HS-27A (cell line): Measurements from ENCODE around the gene PDZRN4.
"Not testable (repeated sequence)": the region's sequence is repeated elsewhere in the genome, so short reads cannot be mapped to it uniquely, and the experiment has no call there.

Experiments
- DNase-seq: peaks from one replicate; pipeline ENCODE4 v3.0.0-alpha.2; 2012; ENCODE audit warnings: low read depth, missing footprints

Gene PDZRN4

DNA sequence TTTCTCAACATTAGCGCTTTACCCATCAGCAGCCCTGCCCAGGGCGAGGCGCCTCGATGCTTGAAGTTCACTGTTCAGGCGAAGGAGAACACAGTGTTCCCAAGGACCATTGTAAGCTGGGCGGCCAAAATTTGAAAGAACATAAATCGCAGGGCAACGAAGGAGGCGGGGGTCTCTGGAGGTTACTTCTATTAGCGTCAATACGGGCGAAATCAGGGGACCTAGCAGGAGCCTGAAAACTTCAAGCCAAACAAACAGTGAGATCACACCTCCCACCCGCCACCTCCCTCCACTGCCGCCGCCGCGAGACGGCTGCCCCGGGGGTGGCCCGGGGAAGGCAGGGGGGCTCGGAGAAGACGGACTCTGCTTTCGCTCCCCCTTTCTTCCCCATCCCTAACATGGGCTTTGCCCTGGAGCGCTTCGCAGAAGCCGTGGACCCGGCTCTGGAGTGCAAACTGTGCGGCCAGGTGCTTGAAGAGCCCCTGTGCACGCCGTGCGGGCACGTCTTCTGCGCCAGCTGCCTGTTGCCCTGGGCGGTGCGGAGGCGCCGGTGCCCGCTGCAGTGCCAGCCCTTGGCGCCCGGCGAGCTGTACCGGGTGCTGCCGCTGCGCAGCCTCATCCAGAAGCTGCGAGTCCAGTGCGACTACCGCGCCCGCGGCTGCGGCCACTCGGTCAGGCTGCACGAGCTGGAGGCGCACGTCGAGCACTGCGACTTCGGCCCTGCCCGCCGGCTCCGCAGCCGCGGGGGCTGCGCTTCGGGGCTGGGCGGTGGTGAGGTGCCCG is at the start of gene PDZRN4:
PDZRN4 (plus strand) TSS at position 263 of the 783 bp plus-strand sequence.
- no peak for DNase-seq

- DNase-seq, result no peak
Measured at GRCh38 chr12:41140117-41140516, 48.0 kb upstream of the PDZRN4 start.

DNA sequence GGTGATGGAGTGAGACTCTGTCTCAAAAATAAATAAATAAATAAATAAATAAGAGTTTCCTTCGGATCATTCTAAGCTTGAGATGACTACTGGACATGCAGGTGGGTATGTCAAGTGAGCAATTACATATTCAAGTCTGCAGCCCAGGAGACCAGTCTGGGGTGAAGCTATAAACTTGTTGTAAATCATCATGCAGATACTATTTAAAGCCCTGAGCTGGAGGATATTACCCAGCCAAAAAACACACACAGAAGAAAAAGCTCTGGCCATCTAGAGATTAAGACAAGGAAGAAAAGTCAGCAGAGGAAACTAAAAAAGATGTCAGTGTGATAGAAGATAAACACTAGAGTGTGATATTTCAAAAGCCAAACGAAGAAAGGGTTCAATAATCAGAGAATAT is 47.0 kb upstream of the PDZRN4 start:
- DNase-seq, result no peak

- no peak for DNase-seq
Measured at GRCh38 chr12:41142376-41142775, 45.7 kb upstream of the PDZRN4 start.

DNA sequence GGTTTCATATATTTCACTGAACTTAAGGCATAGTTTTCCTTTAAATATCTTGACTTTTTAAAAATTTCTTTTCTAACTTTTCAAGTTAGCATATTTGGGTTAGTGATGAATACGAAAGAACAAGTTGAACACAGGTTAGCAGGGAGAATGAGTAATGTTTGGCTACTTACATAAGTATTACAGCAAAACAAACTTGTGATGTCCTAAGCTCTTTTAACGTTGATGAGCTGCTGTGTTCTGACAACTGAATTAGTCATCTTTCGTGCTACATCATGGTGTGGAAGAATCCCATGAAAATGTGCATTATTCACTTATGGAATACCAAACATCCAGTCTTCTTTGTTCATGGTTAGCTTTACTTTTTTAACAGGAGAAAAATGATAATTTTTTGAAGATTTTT is 36.3 kb upstream of the PDZRN4 start:
- DNase-seq, result no peak

DNA sequence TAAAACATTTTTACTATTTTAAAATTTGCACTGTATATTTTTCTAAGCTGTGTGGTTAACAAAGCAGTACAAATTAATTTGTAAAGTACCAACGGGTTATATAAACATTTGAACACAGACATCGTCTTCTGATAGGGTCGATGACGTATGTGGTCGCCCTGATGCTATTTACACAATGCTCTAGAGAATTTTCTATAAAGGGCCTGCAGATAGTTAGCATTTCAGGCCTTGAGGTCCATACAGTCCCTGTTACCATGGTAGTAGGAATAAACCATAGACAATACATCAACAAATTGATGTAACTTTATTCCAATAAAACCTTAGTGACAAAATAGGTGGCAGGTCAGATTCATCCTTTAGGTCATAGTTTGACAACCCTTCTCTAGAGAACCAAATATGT is 25.7 kb upstream of the PDZRN4 start:
- no peak for DNase-seq

GRCh38 chr12:41167701-41168100 is 20.4 kb upstream of the PDZRN4 start:
- no peak for DNase-seq

GRCh38 chr12:41174602-41175001 is 13.5 kb upstream of the PDZRN4 start:
- no peak for DNase-seq

- DNase-seq, result not testable (repeated sequence)
Measured at GRCh38 chr12:41179507-41179906, 8.6 kb upstream of the PDZRN4 start.

DNA sequence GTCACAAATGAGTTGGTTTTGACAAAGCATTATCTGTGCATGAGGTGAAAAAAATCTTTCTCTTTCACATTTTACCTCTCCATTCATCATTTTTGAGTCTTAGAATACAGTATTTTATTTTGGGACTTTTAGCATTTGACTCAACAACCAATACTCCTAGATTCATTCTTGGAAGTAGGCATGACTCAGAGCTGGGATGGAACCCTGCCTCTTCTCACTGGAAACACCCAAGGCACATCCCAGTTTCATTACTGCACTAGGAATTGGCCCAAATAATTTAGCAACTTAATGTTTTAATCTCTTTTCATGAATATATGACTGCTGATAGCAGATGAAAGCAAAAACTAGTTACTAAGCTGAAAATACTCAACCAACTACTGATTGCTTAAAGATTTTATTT is 3.3 kb upstream of the PDZRN4 start:
- DNase-seq, result no peak

DNA sequence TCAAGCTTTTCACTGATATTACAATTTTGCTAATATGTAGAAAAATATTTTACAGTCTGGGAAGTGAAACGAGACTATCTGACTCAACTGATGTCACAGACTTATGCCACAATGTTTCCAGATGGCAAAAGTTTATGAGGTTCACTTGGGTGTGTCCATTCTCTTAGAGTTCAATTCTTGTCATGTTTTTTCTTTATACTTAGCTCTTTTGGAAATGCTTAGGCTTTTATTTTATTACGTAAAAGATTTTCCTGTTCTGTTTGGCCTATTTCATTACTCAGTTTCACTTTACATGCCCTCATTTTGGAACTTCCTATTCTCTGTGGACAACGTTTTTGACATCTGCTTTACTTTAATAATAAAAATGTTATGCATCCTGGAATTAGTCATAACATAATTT is 2.1 kb upstream of the PDZRN4 start:
- no peak for DNase-seq

DNA sequence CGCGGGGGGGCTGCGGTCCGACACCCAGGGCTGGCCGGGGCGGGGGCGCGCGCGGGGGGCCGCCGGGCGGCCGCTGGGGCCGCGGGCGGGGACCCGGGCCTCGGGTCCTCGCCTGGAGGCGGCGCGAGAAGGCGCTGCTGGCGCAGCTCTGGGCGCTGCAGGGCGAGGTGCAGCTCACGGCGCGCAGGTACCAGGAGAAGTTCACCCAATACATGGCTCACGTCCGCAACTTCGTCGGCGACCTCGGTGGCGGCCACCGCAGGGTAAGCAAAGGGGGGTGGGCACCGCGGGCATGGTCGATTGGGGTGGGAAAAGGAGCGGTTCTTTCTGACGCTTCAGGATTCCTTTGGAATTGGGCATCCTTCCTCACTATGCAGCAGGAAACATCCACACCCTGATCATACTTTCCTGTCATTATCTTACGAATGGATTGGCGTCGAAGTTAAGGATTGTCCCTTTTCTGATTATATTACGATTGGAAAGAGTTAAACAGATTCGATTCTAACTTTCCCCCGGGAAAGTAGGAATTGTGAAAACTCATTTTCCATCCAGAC is 798 bp downstream of the PDZRN4 start:
- no peak for DNase-seq

GRCh38 chr12:41189395-41190251 is 1.5 kb downstream of the PDZRN4 start:
- no peak for DNase-seq

- no peak for DNase-seq
Measured at GRCh38 chr12:41190338-41190737, 2.2 kb downstream of the PDZRN4 start.

- DNase-seq, result not testable (repeated sequence)
Measured at GRCh38 chr12:41191549-41191948, 3.4 kb downstream of the PDZRN4 start.

DNA sequence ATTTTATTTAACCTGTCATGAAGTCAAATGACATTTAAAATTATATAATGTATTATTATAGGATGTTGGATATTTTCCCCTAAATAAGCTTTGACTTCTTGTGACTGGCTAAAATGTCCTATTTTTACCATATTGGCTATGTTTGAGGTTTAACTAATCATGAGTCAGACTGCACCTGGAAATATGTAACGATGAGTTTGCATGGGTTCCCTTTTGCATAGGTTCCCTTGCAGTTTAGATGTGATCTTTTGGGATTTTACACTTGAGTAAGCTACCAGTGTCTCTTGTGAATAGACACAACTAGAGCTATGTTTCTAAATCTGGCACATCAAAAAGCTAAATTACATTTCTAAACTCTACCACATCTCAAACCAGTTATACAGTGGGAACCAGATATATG is 5.2 kb downstream of the PDZRN4 start:
- no peak for DNase-seq

DNA sequence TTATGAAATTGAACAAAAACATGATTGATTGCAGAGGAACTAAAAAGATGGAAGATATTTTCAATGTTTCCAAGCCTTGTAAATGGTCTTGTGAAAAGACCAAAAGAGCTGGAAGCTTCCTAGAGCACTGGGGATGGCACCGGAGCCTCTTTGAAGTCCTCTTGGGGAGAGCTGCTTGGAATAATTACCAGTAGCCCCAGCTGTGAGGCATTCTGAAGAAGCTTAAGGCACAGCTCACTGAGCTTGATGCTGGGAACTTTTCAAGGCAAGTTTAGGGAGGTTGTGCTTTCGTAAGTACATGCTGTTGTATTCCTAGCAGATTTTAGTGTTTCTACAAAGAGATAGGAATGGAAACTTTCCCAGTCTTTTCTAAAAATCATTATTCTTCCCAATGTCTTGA is 13.9 kb downstream of the PDZRN4 start:
- no peak for DNase-seq

GRCh38 chr12:41205070-41205709 is 17.1 kb downstream of the PDZRN4 start:
- DNase-seq, result no peak

- no peak for DNase-seq
Measured at GRCh38 chr12:41206298-41206697, 18.2 kb downstream of the PDZRN4 start.

DNA sequence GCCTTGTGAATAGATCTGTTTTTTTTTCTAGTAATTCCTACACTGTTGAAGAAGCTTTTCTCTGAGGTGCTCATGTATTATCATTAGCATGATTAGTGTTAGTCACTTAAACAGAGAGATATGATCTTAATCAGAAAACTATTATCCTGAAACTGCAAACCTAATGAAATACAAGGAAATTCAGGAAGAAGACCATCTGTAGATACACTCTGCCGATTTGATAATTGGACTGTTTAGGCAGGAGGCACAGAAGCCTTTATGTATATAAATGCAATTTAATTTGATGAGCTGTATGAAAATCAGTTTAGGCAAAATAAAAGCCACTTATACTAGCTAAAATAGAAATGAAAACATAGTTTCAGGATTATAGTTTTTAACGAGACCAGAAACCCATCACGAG is 23.3 kb downstream of the PDZRN4 start:
- DNase-seq, result no peak

GRCh38 chr12:41212625-41213024 is 24.5 kb downstream of the PDZRN4 start:
- no peak for DNase-seq

DNA sequence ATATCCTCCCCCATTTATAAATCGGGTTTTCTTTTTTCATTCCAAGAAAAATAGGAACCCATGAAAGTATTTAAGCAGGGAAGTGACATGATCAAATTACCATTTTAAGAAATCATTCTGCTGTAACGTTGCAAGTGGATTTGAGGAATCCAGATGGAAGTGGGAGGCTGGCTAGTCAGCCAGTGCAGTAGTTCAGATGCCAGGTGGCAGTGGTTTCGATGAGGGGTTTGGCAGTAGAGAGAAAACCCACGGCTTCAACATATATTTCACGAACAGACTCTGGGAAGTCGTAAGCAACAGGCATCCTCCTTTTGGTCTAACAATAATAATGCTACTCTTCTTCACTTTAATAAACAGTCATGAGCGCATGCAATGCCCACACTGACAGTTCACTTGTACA is 25.0 kb downstream of the PDZRN4 start:
- no peak for DNase-seq

- DNase-seq, result no peak
Measured at GRCh38 chr12:41213648-41214047, 25.5 kb downstream of the PDZRN4 start.
